EH (cell line): ENCODE measurements around the gene ZHX3.

Experiments
- DNase-seq: peaks from one replicate; pipeline ENCODE4 v3.0.0-alpha.2; 2015; ENCODE audit warnings: low read depth

ZHX3 gene

GRCh38 chr20:41185013-41185757, 132.3 kb downstream of the ZHX3 start:
- no peak for DNase-seq

GRCh38 chr20:41183831-41184230, 133.7 kb downstream of the ZHX3 start:
- DNase-seq = no peak

- no peak for DNase-seq
These were observed 134.1 kb downstream of the ZHX3 start for GRCh38 chr20:41183391-41183790.

- no peak for DNase-seq
These were observed 135.0 kb downstream of the ZHX3 start for GRCh38 chr20:41182296-41183212.

- no peak for DNase-seq
These were observed 136.0 kb downstream of the ZHX3 start for GRCh38 chr20:41181567-41181966.

- DNase-seq = no peak
These were observed 136.8 kb downstream of the ZHX3 start for GRCh38 chr20:41180599-41181333.

- DNase-seq = no peak
These were observed 137.6 kb downstream of the ZHX3 start for GRCh38 chr20:41179961-41180360.

GRCh38 chr20:41178904-41179432, 138.6 kb downstream of the ZHX3 start:
- no peak for DNase-seq

- no peak for DNase-seq
These were observed 139.0 kb downstream of the ZHX3 start for GRCh38 chr20:41178495-41178894.

- peak; percentile 95 for DNase-seq
These were observed 139.9 kb downstream of the ZHX3 start for GRCh38 chr20:41177636-41178035.

GRCh38 chr20:41176711-41177552, 140.6 kb downstream of the ZHX3 start:
- no peak for DNase-seq

GRCh38 chr20:41175727-41176330, 141.7 kb downstream of the ZHX3 start:
- DNase-seq = no peak

- no peak for DNase-seq
These were observed 142.3 kb downstream of the ZHX3 start for GRCh38 chr20:41175201-41175651.

GRCh38 chr20:41174782-41175181, 142.7 kb downstream of the ZHX3 start:
- peak; percentile 67 for DNase-seq

- DNase-seq = no peak
These were observed 143.2 kb downstream of the ZHX3 start for GRCh38 chr20:41174373-41174772.

- DNase-seq = no peak
These were observed 143.7 kb downstream of the ZHX3 start for GRCh38 chr20:41173791-41174341.

GRCh38 chr20:41173161-41173721, 144.3 kb downstream of the ZHX3 start:
- peak; percentile 75 for DNase-seq

GRCh38 chr20:41172296-41173140, 145.0 kb downstream of the ZHX3 start:
- no peak for DNase-seq

- DNase-seq = no peak
These were observed 145.7 kb downstream of the ZHX3 start for GRCh38 chr20:41171736-41172295.
